Neural cell (in vitro differentiated cells): ENCODE data around the gene SRGAP3.

Experiments used
- MXI1 ChIP-seq: fragments of 450-650 bp; conservative IDR thresholded peaks from 2 replicates; pipeline ENCODE4 v1.6.1; 2014; ENCODE audit warnings: antibody characterized with exemption, mild to moderate bottlenecking; ENCODE audit not compliant: poor library complexity, severe bottlenecking
- POLR2AphosphoS5 ChIP-seq: IDR thresholded peaks from 2 replicates; pipeline ENCODE4 v1.6.1; 2012
- SMC3 ChIP-seq: fragments of 450-650 bp; conservative IDR thresholded peaks from 2 replicates; pipeline ENCODE4 v1.6.1; 2014; ENCODE audit warnings: antibody characterized with exemption, mild to moderate bottlenecking, moderate library complexity; ENCODE audit not compliant: poor library complexity
- TAF1 ChIP-seq: IDR thresholded peaks from 2 replicates; pipeline ENCODE4 v1.6.1; 2012; ENCODE audit warnings: low read depth
- TF ChIP-seq, protein P1 (sequence below): fragments of 450-650 bp; IDR thresholded peaks from 2 replicates; pipeline ENCODE4 v1.5.1; 2014; ENCODE audit warnings: antibody characterized with exemption, mild to moderate bottlenecking, moderate library complexity; ENCODE audit not compliant: poor library complexity, severe bottlenecking

DNA sequence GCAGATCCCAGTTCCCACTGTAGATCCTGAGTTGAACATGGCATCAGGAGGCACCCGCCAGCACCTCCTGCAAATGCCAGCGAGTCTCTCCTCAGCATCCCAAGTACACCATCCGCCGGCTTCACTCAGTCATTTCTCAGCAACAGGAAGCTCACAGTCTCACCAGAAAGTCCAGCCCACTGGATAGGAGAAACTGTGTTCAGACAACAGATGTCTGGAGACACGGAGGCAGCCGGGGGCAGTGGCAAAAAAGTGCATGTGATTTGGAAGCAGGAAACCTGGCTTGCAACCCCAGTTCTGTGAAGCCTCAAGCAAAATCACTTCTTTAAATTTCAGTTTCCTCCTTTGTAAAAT lies 68.7 kb downstream of the SRGAP3 start:
- TF ChIP-seq, protein P1, sequence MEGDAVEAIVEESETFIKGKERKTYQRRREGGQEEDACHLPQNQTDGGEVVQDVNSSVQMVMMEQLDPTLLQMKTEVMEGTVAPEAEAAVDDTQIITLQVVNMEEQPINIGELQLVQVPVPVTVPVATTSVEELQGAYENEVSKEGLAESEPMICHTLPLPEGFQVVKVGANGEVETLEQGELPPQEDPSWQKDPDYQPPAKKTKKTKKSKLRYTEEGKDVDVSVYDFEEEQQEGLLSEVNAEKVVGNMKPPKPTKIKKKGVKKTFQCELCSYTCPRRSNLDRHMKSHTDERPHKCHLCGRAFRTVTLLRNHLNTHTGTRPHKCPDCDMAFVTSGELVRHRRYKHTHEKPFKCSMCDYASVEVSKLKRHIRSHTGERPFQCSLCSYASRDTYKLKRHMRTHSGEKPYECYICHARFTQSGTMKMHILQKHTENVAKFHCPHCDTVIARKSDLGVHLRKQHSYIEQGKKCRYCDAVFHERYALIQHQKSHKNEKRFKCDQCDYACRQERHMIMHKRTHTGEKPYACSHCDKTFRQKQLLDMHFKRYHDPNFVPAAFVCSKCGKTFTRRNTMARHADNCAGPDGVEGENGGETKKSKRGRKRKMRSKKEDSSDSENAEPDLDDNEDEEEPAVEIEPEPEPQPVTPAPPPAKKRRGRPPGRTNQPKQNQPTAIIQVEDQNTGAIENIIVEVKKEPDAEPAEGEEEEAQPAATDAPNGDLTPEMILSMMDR = no peak
- TF ChIP-seq MXI1 (no peak), POLR2AphosphoS5 (no peak), SMC3 (no peak), TAF1 (no peak)
